Measurements from ENCODE around the gene CA5A. TPM values are rescaled to one million over a fixed set of nuclear protein-coding genes. Genes with fewer than 3 reads are reported as not detected.

The CA5A gene
- total RNA-seq, 1 experiment from 2014 or later: not detected

GRCh38 chr16:87851141-87851587 is 85.2 kb downstream of the CA5A start:
- H3K27ac ChIP-seq (ENCODE audit: low read depth, low read length): peak overlapping the region; percentile 81; the same call in 1 of the 2 replicates
- peaks cover 99% of the 10 kb centered on the region for H3K79me2 ChIP-seq (ENCODE audit: insufficient read depth, low read length)
- no peak overlapping the region for H3K4me3 ChIP-seq (replicated peaks in 1 of 2; ENCODE audit: low read depth in 1 of 2, low read length in 2 of 2)
- H2AFZ ChIP-seq (ENCODE audit: low read depth, low read length, poor library complexity, severe bottlenecking): no peak overlapping the region
- peaks cover 32 to 36% of the 10 kb centered on the region in 2 experiments for H3K4me1 ChIP-seq (ENCODE audit: control insufficient read depth in 1 of 2, insufficient read depth in 2 of 2, low read length in 2 of 2)
- peaks cover 19 to 86% of the 10 kb centered on the region in 2 experiments for H3K36me3 ChIP-seq (ENCODE audit: control insufficient read depth in 1 of 2, insufficient read depth in 2 of 2, low read length in 2 of 2)
- ChIA-PET POLR2A (interaction anchor here (2.9 kb wide), 1 partner anchor 20 kb away, joined by 9 read pairs; no protein-coding TSS in a partner anchor), CTCF (interaction anchor here (0.9 to 2.1 kb wide), 4 partner anchors 14 to 82 kb away, joined by 3 to 12 read pairs (median 4); no protein-coding TSS in a partner anchor), RAD21 (ENCODE audit: low non-redundant PET in 1 of 2, low total read pairs in 2 of 2, uncharacterized antibody in 2 of 2, unreplicated experiment in 2 of 2) (interaction anchor here in 1 of 2 experiments (2.6 kb wide), 1 partner anchor 19 kb away, joined by 12 read pairs; the partner anchor contains the start of gene SLC7A5)
- TF ChIP-seq ZBTB33 (IDR thresholded peaks at IDR 0.05; ENCODE audit: extremely low read depth, insufficient replicate concordance, low read length): no peak
- TF ChIP-seq EGR1 (IDR thresholded peaks at IDR 0.05; ENCODE audit: low read depth): no peak
- TF ChIP-seq ATF3 (IDR thresholded peaks at IDR 0.05): no peak
- no peak for TF ChIP-seq RAD21 (IDR thresholded peaks at IDR 0.05; ENCODE audit: low read depth)
- TF ChIP-seq SIN3A (IDR thresholded peaks at IDR 0.05; ENCODE audit: low read depth): no peak
- peak; percentile 25; the same call in 1 of the 2 replicates for TF ChIP-seq POLR2AphosphoS5 (IDR thresholded peaks at IDR 0.05; ENCODE audit: low read depth, low read length)
- TF ChIP-seq MAX (IDR thresholded peaks at IDR 0.05): no peak
- no peak for TF ChIP-seq SP1 (IDR thresholded peaks at IDR 0.05; ENCODE audit: low read depth)
- ATAC-seq (no peak), DNase-seq (ENCODE audit: low read depth, low spot score) (no peak)
- H4K20me1 ChIP-seq (ENCODE audit: insufficient read depth): peaks cover 49% of the 10 kb centered on the region; the same call in 1 of the 2 replicates
- no peaks in the 10 kb centered on the region for H3K9me2 ChIP-seq (ENCODE audit: insufficient read depth)
- H3K27me3 ChIP-seq (ENCODE audit: insufficient read depth, low read length): no peaks in the 10 kb centered on the region
- BruUV-seq (replicated peaks): TSS peak; percentile 11
- H3K4me2 ChIP-seq (ENCODE audit: low read length): no peak overlapping the region
- intact Hi-C loops (cut with micrococcal nuclease): loop anchor here (2.0 kb wide), 1 partner anchor 44 kb away; no protein-coding TSS in a partner anchor
- no peak overlapping the region for H3K9ac ChIP-seq (ENCODE audit: low read length)
- H3K9me3 ChIP-seq (ENCODE audit: control insufficient read depth in 1 of 2, insufficient read depth in 1 of 2, low read depth in 1 of 2, low read length in 2 of 2): no peaks in the 10 kb centered on the region
